Measurements from ENCODE around the gene MAD1L1. TPM values are rescaled to one million over a fixed set of nuclear protein-coding genes. Genes with fewer than 3 reads are reported as not detected.

The MAD1L1 gene
- total and polyA plus RNA-seq, 2 experiments from 2014 or later = 38.2 to 69.8 TPM

DNA sequence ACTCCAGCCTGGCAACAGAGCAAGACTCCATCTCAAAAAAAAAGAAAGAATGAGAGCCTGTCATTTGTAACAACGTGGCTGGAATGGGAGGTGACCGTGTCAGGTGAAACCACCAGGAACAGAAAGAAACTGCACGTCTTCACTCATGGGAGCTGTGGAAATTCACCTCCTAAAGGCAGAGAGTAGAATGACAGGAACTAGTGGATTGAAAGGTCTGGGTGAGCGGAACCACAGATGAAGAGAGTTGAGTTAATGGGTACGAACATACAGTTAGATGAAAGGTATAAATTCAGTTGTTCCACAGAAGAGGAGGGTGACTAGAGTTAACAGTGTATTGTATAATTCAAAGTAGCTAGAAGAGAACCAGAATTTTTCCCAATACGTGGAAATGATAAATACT is 78.6 kb downstream of the MAD1L1 start:
- in situ Hi-C loops (cut with MboI) = no loop called here
- H3K4me1 ChIP-seq (ENCODE audit: insufficient read depth) = peaks cover 15% of the 10 kb centered on the region
- no peaks in the 10 kb centered on the region for H4K20me1 ChIP-seq (ENCODE audit: insufficient read depth)
- no peak overlapping the region for H3K4me3 ChIP-seq
- no peak overlapping the region for H3K9ac ChIP-seq
- no peak overlapping the region for H3K27ac ChIP-seq
- no peaks in the 10 kb centered on the region for H3K79me2 ChIP-seq (ENCODE audit: insufficient read depth)
- 97 to 98% methylated on average over 6 of the region's 6 CpGs for WGBS, 2 experiments (ENCODE audit: low coverage in 1 of 2, low lambda C conversion rate in 2 of 2, missing lambda C conversion rate in 2 of 2)
- no peak for TF ChIP-seq EZH2phosphoT487 (IDR thresholded peaks at IDR 0.05; ENCODE audit: insufficient read depth, low read depth)
- TF ChIP-seq EZH2 (IDR thresholded peaks at IDR 0.05; ENCODE audit: insufficient read depth, poor library complexity, severe bottlenecking) = no peak
- H3F3A ChIP-seq (ENCODE audit: insufficient read depth) = peaks cover 16% of the 10 kb centered on the region; the same call in 1 of the 2 replicates
- no peaks in the 10 kb centered on the region for H3K36me3 ChIP-seq (ENCODE audit: low read depth)
- H3K4me2 ChIP-seq (ENCODE audit: unreplicated experiment) = no peak overlapping the region
- H3K27me3 ChIP-seq (replicated peaks; ENCODE audit: insufficient read depth) = no peaks in the 10 kb centered on the region
- DNase-seq = no peak
- H3K9me2 ChIP-seq (ENCODE audit: insufficient read depth) = no peaks in the 10 kb centered on the region
- H2AFZ ChIP-seq = no peak overlapping the region
- H3K9me3 ChIP-seq (ENCODE audit: low read depth) = no peaks in the 10 kb centered on the region

DNA sequence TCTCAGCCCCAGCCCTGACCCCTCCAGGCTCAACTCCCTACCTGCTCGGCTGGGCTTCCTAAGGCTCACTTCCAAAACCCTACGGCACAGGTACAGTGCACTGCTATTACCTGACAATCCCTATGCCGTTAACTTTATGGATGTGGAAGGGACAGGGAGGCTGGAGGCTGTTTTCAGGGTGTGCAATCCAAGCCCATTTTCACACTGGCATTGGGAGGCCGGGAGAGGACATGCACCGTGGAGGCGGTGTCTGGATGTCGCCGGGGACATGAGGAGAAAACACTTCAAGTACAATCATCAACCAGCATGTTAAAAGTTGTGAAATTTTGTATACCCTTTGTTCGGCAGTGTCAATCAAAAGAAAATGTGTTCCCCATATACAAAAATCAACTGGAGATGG is 80.1 kb downstream of the MAD1L1 start:
- Histone ChIP-seq H2AFZ (no peak overlapping the region), H4K20me1 (ENCODE audit: insufficient read depth) (no peaks in the 10 kb centered on the region), H3K79me2 (ENCODE audit: insufficient read depth) (no peaks in the 10 kb centered on the region), H3F3A (ENCODE audit: insufficient read depth) (peaks cover 9% of the 10 kb centered on the region; the same call in 1 of the 2 replicates), H3K27ac (no peak overlapping the region), H3K9me2 (ENCODE audit: insufficient read depth) (no peaks in the 10 kb centered on the region), H3K36me3 (ENCODE audit: low read depth) (no peaks in the 10 kb centered on the region), H3K4me3 (no peak overlapping the region), H3K9ac (no peak overlapping the region), H3K4me1 (ENCODE audit: insufficient read depth) (peaks cover 10% of the 10 kb centered on the region), H3K27me3 (replicated peaks; ENCODE audit: insufficient read depth) (no peaks in the 10 kb centered on the region), H3K9me3 (ENCODE audit: low read depth) (no peaks in the 10 kb centered on the region), H3K4me2 (ENCODE audit: unreplicated experiment) (no peak overlapping the region)
- no peak for TF ChIP-seq EZH2 (IDR thresholded peaks at IDR 0.05; ENCODE audit: insufficient read depth, poor library complexity, severe bottlenecking)
- TF ChIP-seq EZH2phosphoT487 (IDR thresholded peaks at IDR 0.05; ENCODE audit: insufficient read depth, low read depth) = no peak
- 89 to 93% methylated on average over 8 to 9 of the region's 9 CpGs for WGBS, 2 experiments (ENCODE audit: low coverage in 1 of 2, low lambda C conversion rate in 2 of 2, missing lambda C conversion rate in 2 of 2)
- in situ Hi-C loops (cut with MboI) = no loop called here
- no peak for DNase-seq

DNA sequence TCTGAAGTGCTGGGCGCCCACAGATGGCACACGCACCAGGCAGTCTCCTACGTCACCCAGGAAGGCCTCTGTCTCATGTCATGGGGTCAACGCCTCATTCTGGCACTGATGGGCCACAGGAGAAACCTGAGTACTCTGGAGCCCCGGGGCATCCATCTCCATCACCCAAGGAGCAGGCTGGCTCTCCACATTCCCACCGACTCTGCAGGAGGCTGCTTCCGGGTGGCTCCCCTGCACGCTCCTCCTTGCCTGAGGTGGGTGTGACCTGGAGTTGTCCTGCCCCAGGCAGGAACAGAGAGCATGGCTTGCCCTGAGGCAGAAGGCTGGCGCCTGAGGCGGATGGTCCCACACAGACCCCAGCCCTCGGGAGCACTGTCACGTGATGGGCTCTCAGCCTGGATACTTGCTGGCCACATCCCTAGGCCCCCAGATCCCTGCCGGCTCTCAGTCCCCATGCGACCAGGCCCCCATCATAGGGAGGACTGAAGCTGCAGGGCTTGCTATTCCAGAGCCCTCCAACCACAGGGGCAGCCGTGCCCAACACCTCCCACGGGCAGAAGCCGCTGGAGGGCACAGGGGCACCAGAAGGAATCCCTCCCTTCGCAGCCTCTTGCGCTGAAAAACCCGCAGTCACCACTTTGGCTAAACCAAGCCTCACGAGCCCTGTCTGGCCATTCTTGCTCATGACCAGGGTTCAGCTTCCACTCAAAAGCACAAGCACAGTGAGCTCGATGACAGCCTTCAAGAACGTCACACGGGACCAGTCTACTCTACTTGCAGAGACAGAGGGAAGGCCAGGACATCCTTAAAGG is 80.7 kb downstream of the MAD1L1 start:
- Histone ChIP-seq H2AFZ (no peak overlapping the region), H3K4me1 (ENCODE audit: insufficient read depth) (peaks cover 4% of the 10 kb centered on the region; the same call in 1 of the 2 replicates), H3K36me3 (ENCODE audit: low read depth) (no peaks in the 10 kb centered on the region), H3K4me3 (no peak overlapping the region), H3K9ac (no peak overlapping the region), H3K27me3 (replicated peaks; ENCODE audit: insufficient read depth) (no peaks in the 10 kb centered on the region), H3K9me2 (ENCODE audit: insufficient read depth) (no peaks in the 10 kb centered on the region), H3K79me2 (ENCODE audit: insufficient read depth) (no peaks in the 10 kb centered on the region), H4K20me1 (ENCODE audit: insufficient read depth) (no peaks in the 10 kb centered on the region), H3F3A (ENCODE audit: insufficient read depth) (peaks cover 4% of the 10 kb centered on the region; the same call in 1 of the 2 replicates), H3K4me2 (ENCODE audit: unreplicated experiment) (no peak overlapping the region), H3K9me3 (ENCODE audit: low read depth) (no peaks in the 10 kb centered on the region), H3K27ac (no peak overlapping the region)
- TF ChIP-seq EZH2phosphoT487 (IDR thresholded peaks at IDR 0.05; ENCODE audit: insufficient read depth, low read depth) = no peak
- no peak for TF ChIP-seq EZH2 (IDR thresholded peaks at IDR 0.05; ENCODE audit: insufficient read depth, poor library complexity, severe bottlenecking)
- no peak for DNase-seq
- 90% methylated on average over 24 of the region's 24 CpGs for WGBS, 2 experiments (ENCODE audit: low coverage in 1 of 2, low lambda C conversion rate in 2 of 2, missing lambda C conversion rate in 2 of 2)
- in situ Hi-C loops (cut with MboI) = no loop called here

DNA sequence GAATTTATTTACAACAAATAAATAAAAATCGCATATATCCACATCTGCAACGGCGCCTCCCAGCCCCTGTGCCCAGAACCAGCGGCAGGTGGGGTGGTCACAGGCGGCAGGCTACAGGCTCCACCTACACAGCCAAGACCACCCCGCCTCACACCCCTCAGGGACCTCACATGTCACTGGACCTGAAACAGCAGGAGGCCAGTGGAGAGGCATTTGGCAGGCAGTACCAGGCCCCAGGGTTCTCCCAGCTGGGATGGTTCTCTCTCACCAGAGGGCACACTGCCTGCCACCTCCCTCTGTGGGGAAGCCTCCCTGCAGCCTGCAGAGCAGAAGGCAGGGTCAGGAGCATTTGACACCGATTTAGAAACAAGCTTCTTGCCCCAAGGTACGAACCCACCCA is 81.5 kb downstream of the MAD1L1 start:
- Histone ChIP-seq H3K36me3 (ENCODE audit: low read depth) (no peaks in the 10 kb centered on the region), H3K79me2 (ENCODE audit: insufficient read depth) (no peaks in the 10 kb centered on the region), H3K9me2 (ENCODE audit: insufficient read depth) (no peaks in the 10 kb centered on the region), H3K4me3 (no peak overlapping the region), H3K27ac (no peak overlapping the region), H3K9ac (no peak overlapping the region), H3K27me3 (replicated peaks; ENCODE audit: insufficient read depth) (no peaks in the 10 kb centered on the region), H3K9me3 (ENCODE audit: low read depth) (no peaks in the 10 kb centered on the region), H2AFZ (no peak overlapping the region), H3F3A (ENCODE audit: insufficient read depth) (no peaks in the 10 kb centered on the region), H4K20me1 (ENCODE audit: insufficient read depth) (no peaks in the 10 kb centered on the region), H3K4me2 (ENCODE audit: unreplicated experiment) (no peak overlapping the region), H3K4me1 (ENCODE audit: insufficient read depth) (no peaks in the 10 kb centered on the region)
- TF ChIP-seq EZH2 (IDR thresholded peaks at IDR 0.05; ENCODE audit: insufficient read depth, poor library complexity, severe bottlenecking) (no peak), EZH2phosphoT487 (IDR thresholded peaks at IDR 0.05; ENCODE audit: insufficient read depth, low read depth) (no peak)
- 82 to 87% methylated on average over 8 of the region's 8 CpGs for WGBS, 2 experiments (ENCODE audit: low coverage in 1 of 2, low lambda C conversion rate in 2 of 2, missing lambda C conversion rate in 2 of 2)
- in situ Hi-C loops (cut with MboI) = no loop called here
- no peak for DNase-seq
